NCI-H187 treated with DMSO at 0.1 percent for 48 hours (cell line): ENCODE data around the gene ZNF106.

Source experiments
- DNase-seq: peaks from one replicate; lab custom pipeline; 2025; lab: John Stamatoyannopoulos, UW

ZNF106 gene

GRCh38 chr15:42474827-42475226 is 16.1 kb downstream of the ZNF106 start:
- no peak for DNase-seq

GRCh38 chr15:42471002-42471401 is 19.9 kb downstream of the ZNF106 start:
- DNase-seq: no peak

- DNase-seq: no peak
Measured at GRCh38 chr15:42465520-42466259, 25.3 kb downstream of the ZNF106 start.

GRCh38 chr15:42461261-42461660 is 29.7 kb downstream of the ZNF106 start:
- no peak for DNase-seq

- DNase-seq: no peak
Measured at GRCh38 chr15:42457445-42458442, 33.2 kb downstream of the ZNF106 start.

GRCh38 chr15:42456971-42457370 is 34.0 kb downstream of the ZNF106 start:
- DNase-seq: no peak

GRCh38 chr15:42456531-42456930 is 34.4 kb downstream of the ZNF106 start:
- DNase-seq: no peak

GRCh38 chr15:42453826-42454225 is 37.1 kb downstream of the ZNF106 start:
- no peak for DNase-seq

- no peak for DNase-seq
Measured at GRCh38 chr15:42450425-42450790, 40.5 kb downstream of the ZNF106 start.

- DNase-seq: no peak
Measured at GRCh38 chr15:42449770-42450424, 41.0 kb downstream of the ZNF106 start.

GRCh38 chr15:42448281-42448680 is 42.7 kb downstream of the ZNF106 start:
- DNase-seq: no peak

- DNase-seq: no peak
Measured at GRCh38 chr15:42447599-42447998, 43.3 kb downstream of the ZNF106 start.

- no peak for DNase-seq
Measured at GRCh38 chr15:42445551-42445950, 45.4 kb downstream of the ZNF106 start.

GRCh38 chr15:42444415-42445063 is 46.4 kb downstream of the ZNF106 start:
- no peak for DNase-seq

- DNase-seq: no peak
Measured at GRCh38 chr15:42427429-42428223, 63.3 kb downstream of the ZNF106 start.

- DNase-seq: no peak
Measured at GRCh38 chr15:42421376-42421775, 69.6 kb downstream of the ZNF106 start.

GRCh38 chr15:42419369-42419768 is 71.6 kb downstream of the ZNF106 start:
- DNase-seq: no peak

GRCh38 chr15:42413920-42414319 is 77.0 kb downstream of the ZNF106 start:
- DNase-seq: no peak

GRCh38 chr15:42411884-42412283 is 79.1 kb downstream of the ZNF106 start:
- DNase-seq: no peak

- no peak for DNase-seq
Measured at GRCh38 chr15:42409011-42409410, 81.9 kb downstream of the ZNF106 start.

GRCh38 chr15:42408178-42408577 is 82.8 kb downstream of the ZNF106 start:
- no peak for DNase-seq
